ENCODE measurements around the gene FSCN2. TPM values are rescaled to one million over a fixed set of nuclear protein-coding genes. Genes with fewer than 3 reads are reported as not detected.

FSCN2 gene
- polyA plus RNA-seq, 1 donor: 1.5 TPM

GRCh38 chr17:81491761-81492160, 36.4 kb upstream of the FSCN2 start:
- peaks cover 32% of the 10 kb centered on the region for H3K4me1 ChIP-seq (ENCODE audit: control insufficient read depth, insufficient read depth, low read length)
- DNase-seq: peak in 1 of 2 donors; percentile 8
- no peak overlapping the region for H3K4me3 ChIP-seq (ENCODE audit: low read length)
- H3K27ac ChIP-seq (ENCODE audit: low read length): no peak overlapping the region
- peaks cover 4% of the 10 kb centered on the region for H3K9me3 ChIP-seq (ENCODE audit: control insufficient read depth, low read depth, low read length)
- no peaks in the 10 kb centered on the region for H3K36me3 ChIP-seq (ENCODE audit: control insufficient read depth, insufficient read depth, low read length)
- no CpG with 5 or more reads among the region's 5 CpGs for WGBS (ENCODE audit: insufficient coverage, low lambda C conversion rate)
- H3K27me3 ChIP-seq (ENCODE audit: control insufficient read depth, insufficient read depth, low read length): peaks cover 3% of the 10 kb centered on the region

GRCh38 chr17:81492202-81492601, 36.0 kb upstream of the FSCN2 start:
- H3K9me3 ChIP-seq (ENCODE audit: control insufficient read depth, low read depth, low read length): peaks cover 4% of the 10 kb centered on the region
- no peaks in the 10 kb centered on the region for H3K36me3 ChIP-seq (ENCODE audit: control insufficient read depth, insufficient read depth, low read length)
- no peak for DNase-seq
- peaks cover 3% of the 10 kb centered on the region for H3K27me3 ChIP-seq (ENCODE audit: control insufficient read depth, insufficient read depth, low read length)
- no peak overlapping the region for H3K4me3 ChIP-seq (ENCODE audit: low read length)
- H3K4me1 ChIP-seq (ENCODE audit: control insufficient read depth, insufficient read depth, low read length): peaks cover 30% of the 10 kb centered on the region
- no peak overlapping the region for H3K27ac ChIP-seq (ENCODE audit: low read length)
- no CpG with 5 or more reads among the region's 18 CpGs for WGBS (ENCODE audit: insufficient coverage, low lambda C conversion rate)

- Histone ChIP-seq H3K36me3 (ENCODE audit: control insufficient read depth, insufficient read depth, low read length) (no peaks in the 10 kb centered on the region), H3K4me3 (ENCODE audit: low read length) (no peak overlapping the region), H3K27ac (ENCODE audit: low read length) (no peak overlapping the region), H3K4me1 (ENCODE audit: control insufficient read depth, insufficient read depth, low read length) (peaks cover 27% of the 10 kb centered on the region), H3K27me3 (ENCODE audit: control insufficient read depth, insufficient read depth, low read length) (peaks cover 3% of the 10 kb centered on the region), H3K9me3 (ENCODE audit: control insufficient read depth, low read depth, low read length) (peaks cover 4% of the 10 kb centered on the region)
- DNase-seq: no peak
- WGBS (ENCODE audit: insufficient coverage, low lambda C conversion rate): 100% methylated on average over 1 of the region's 9 CpGs
Measured at GRCh38 chr17:81492706-81493105, 35.5 kb upstream of the FSCN2 start.

GRCh38 chr17:81493198-81494038, 34.8 kb upstream of the FSCN2 start:
- Histone ChIP-seq H3K9me3 (ENCODE audit: control insufficient read depth, low read depth, low read length) (peaks cover 3% of the 10 kb centered on the region), H3K36me3 (ENCODE audit: control insufficient read depth, insufficient read depth, low read length) (no peaks in the 10 kb centered on the region), H3K27ac (ENCODE audit: low read length) (no peak overlapping the region), H3K4me1 (ENCODE audit: control insufficient read depth, insufficient read depth, low read length) (peaks cover 26% of the 10 kb centered on the region), H3K4me3 (ENCODE audit: low read length) (no peak overlapping the region), H3K27me3 (ENCODE audit: control insufficient read depth, insufficient read depth, low read length) (peaks cover 3% of the 10 kb centered on the region)
- no peak for DNase-seq
- WGBS (ENCODE audit: insufficient coverage, low lambda C conversion rate): no CpG with 5 or more reads among the region's 16 CpGs

- Histone ChIP-seq H3K4me3 (ENCODE audit: low read length) (no peak overlapping the region), H3K36me3 (ENCODE audit: control insufficient read depth, insufficient read depth, low read length) (no peaks in the 10 kb centered on the region), H3K27me3 (ENCODE audit: control insufficient read depth, insufficient read depth, low read length) (peaks cover 15% of the 10 kb centered on the region), H3K27ac (ENCODE audit: low read length) (no peak overlapping the region), H3K4me1 (ENCODE audit: control insufficient read depth, insufficient read depth, low read length) (peaks cover 19% of the 10 kb centered on the region), H3K9me3 (ENCODE audit: control insufficient read depth, low read depth, low read length) (no peaks in the 10 kb centered on the region)
- DNase-seq: no peak
- 83% methylated on average over 1 of the region's 8 CpGs for WGBS (ENCODE audit: insufficient coverage, low lambda C conversion rate)
Measured at GRCh38 chr17:81494626-81495377, 33.4 kb upstream of the FSCN2 start.

- H3K27ac ChIP-seq (ENCODE audit: low read length): no peak overlapping the region
- no peaks in the 10 kb centered on the region for H3K4me1 ChIP-seq (ENCODE audit: control insufficient read depth, insufficient read depth, low read length)
- H3K4me3 ChIP-seq (ENCODE audit: low read length): no peak overlapping the region
- no CpG with 5 or more reads among the region's 64 CpGs for WGBS (ENCODE audit: insufficient coverage, low lambda C conversion rate)
- no peaks in the 10 kb centered on the region for H3K9me3 ChIP-seq (ENCODE audit: control insufficient read depth, low read depth, low read length)
- no peaks in the 10 kb centered on the region for H3K36me3 ChIP-seq (ENCODE audit: control insufficient read depth, insufficient read depth, low read length)
- H3K27me3 ChIP-seq (ENCODE audit: control insufficient read depth, insufficient read depth, low read length): peaks cover 15% of the 10 kb centered on the region
- no peak for DNase-seq
Measured at GRCh38 chr17:81498953-81499600, 29.1 kb upstream of the FSCN2 start.

- no peak for DNase-seq
- peaks cover 15% of the 10 kb centered on the region for H3K27me3 ChIP-seq (ENCODE audit: control insufficient read depth, insufficient read depth, low read length)
- H3K4me3 ChIP-seq (ENCODE audit: low read length): no peak overlapping the region
- H3K36me3 ChIP-seq (ENCODE audit: control insufficient read depth, insufficient read depth, low read length): no peaks in the 10 kb centered on the region
- no peaks in the 10 kb centered on the region for H3K9me3 ChIP-seq (ENCODE audit: control insufficient read depth, low read depth, low read length)
- WGBS (ENCODE audit: insufficient coverage, low lambda C conversion rate): no CpG with 5 or more reads among the region's 12 CpGs
- no peaks in the 10 kb centered on the region for H3K4me1 ChIP-seq (ENCODE audit: control insufficient read depth, insufficient read depth, low read length)
- no peak overlapping the region for H3K27ac ChIP-seq (ENCODE audit: low read length)
Measured at GRCh38 chr17:81499601-81499970, 28.6 kb upstream of the FSCN2 start.

- H3K4me3 ChIP-seq (ENCODE audit: low read length): no peak overlapping the region
- H3K27me3 ChIP-seq (ENCODE audit: control insufficient read depth, insufficient read depth, low read length): peaks cover 15% of the 10 kb centered on the region
- WGBS (ENCODE audit: insufficient coverage, low lambda C conversion rate): no CpG with 5 or more reads among the region's 7 CpGs
- no peaks in the 10 kb centered on the region for H3K9me3 ChIP-seq (ENCODE audit: control insufficient read depth, low read depth, low read length)
- no peak for DNase-seq
- H3K27ac ChIP-seq (ENCODE audit: low read length): no peak overlapping the region
- H3K4me1 ChIP-seq (ENCODE audit: control insufficient read depth, insufficient read depth, low read length): no peaks in the 10 kb centered on the region
- H3K36me3 ChIP-seq (ENCODE audit: control insufficient read depth, insufficient read depth, low read length): no peaks in the 10 kb centered on the region
Measured at GRCh38 chr17:81500047-81500446, 28.1 kb upstream of the FSCN2 start.

- H3K36me3 ChIP-seq (ENCODE audit: control insufficient read depth, insufficient read depth, low read length): no peaks in the 10 kb centered on the region
- no peak overlapping the region for H3K27ac ChIP-seq (ENCODE audit: low read length)
- WGBS (ENCODE audit: insufficient coverage, low lambda C conversion rate): 95% methylated on average over 4 of the region's 12 CpGs
- no peaks in the 10 kb centered on the region for H3K9me3 ChIP-seq (ENCODE audit: control insufficient read depth, low read depth, low read length)
- no peaks in the 10 kb centered on the region for H3K4me1 ChIP-seq (ENCODE audit: control insufficient read depth, insufficient read depth, low read length)
- DNase-seq: no peak
- H3K27me3 ChIP-seq (ENCODE audit: control insufficient read depth, insufficient read depth, low read length): peaks cover 12% of the 10 kb centered on the region
- no peak overlapping the region for H3K4me3 ChIP-seq (ENCODE audit: low read length)
Measured at GRCh38 chr17:81502471-81503017, 25.6 kb upstream of the FSCN2 start.

GRCh38 chr17:81503619-81504018, 24.6 kb upstream of the FSCN2 start:
- DNase-seq: no peak
- Histone ChIP-seq H3K27me3 (ENCODE audit: control insufficient read depth, insufficient read depth, low read length) (peaks cover 10% of the 10 kb centered on the region), H3K4me3 (ENCODE audit: low read length) (no peak overlapping the region), H3K36me3 (ENCODE audit: control insufficient read depth, insufficient read depth, low read length) (peaks cover 2% of the 10 kb centered on the region), H3K9me3 (ENCODE audit: control insufficient read depth, low read depth, low read length) (no peaks in the 10 kb centered on the region), H3K4me1 (ENCODE audit: control insufficient read depth, insufficient read depth, low read length) (peaks cover under 1% of the 10 kb centered on the region), H3K27ac (ENCODE audit: low read length) (no peak overlapping the region)

Data from large intestine (tissue), 3 donors.